ENCODE results near the gene VWC2L.
A peak's percentile ranks its signal among the peaks of the same experiment; 100 is the strongest.

The VWC2L gene

GRCh38 chr2:214519258-214519818 is 108.5 kb downstream of the VWC2L start:
- H3K4me3 ChIP-seq (ENCODE audit: low read depth, low read length): no peak overlapping the region
- no peak for TF ChIP-seq CTCF (IDR thresholded peaks at IDR 0.05; ENCODE audit: insufficient read depth, low read depth, low read length, missing control alignments)
- DNase-seq (ENCODE audit: low read depth): peak; percentile 49

- no peak for TF ChIP-seq CTCF (IDR thresholded peaks at IDR 0.05; ENCODE audit: insufficient read depth, low read depth, low read length, missing control alignments)
- H3K4me3 ChIP-seq (ENCODE audit: low read depth, low read length): no peak overlapping the region
- DNase-seq (ENCODE audit: low read depth): no peak
Measured at GRCh38 chr2:214529021-214529420, 118.2 kb downstream of the VWC2L start.

- no peak for DNase-seq (ENCODE audit: low read depth)
- no peak overlapping the region for H3K4me3 ChIP-seq (ENCODE audit: low read depth, low read length)
- TF ChIP-seq CTCF (IDR thresholded peaks at IDR 0.05; ENCODE audit: insufficient read depth, low read depth, low read length, missing control alignments): no peak
Measured at GRCh38 chr2:214529514-214529913, 118.7 kb downstream of the VWC2L start.

GRCh38 chr2:214533541-214533940 is 122.7 kb downstream of the VWC2L start:
- no peak overlapping the region for H3K4me3 ChIP-seq (ENCODE audit: low read depth, low read length)
- no peak for TF ChIP-seq CTCF (IDR thresholded peaks at IDR 0.05; ENCODE audit: insufficient read depth, low read depth, low read length, missing control alignments)
- DNase-seq (ENCODE audit: low read depth): no peak

- no peak overlapping the region for H3K4me3 ChIP-seq (ENCODE audit: low read depth, low read length)
- no peak for DNase-seq (ENCODE audit: low read depth)
- no peak for TF ChIP-seq CTCF (IDR thresholded peaks at IDR 0.05; ENCODE audit: insufficient read depth, low read depth, low read length, missing control alignments)
Measured at GRCh38 chr2:214536625-214537024, 125.8 kb downstream of the VWC2L start.

GRCh38 chr2:214537929-214538328 is 127.1 kb downstream of the VWC2L start:
- no peak for DNase-seq (ENCODE audit: low read depth)
- H3K4me3 ChIP-seq (ENCODE audit: low read depth, low read length): no peak overlapping the region
- no peak for TF ChIP-seq CTCF (IDR thresholded peaks at IDR 0.05; ENCODE audit: insufficient read depth, low read depth, low read length, missing control alignments)

- TF ChIP-seq CTCF (IDR thresholded peaks at IDR 0.05; ENCODE audit: insufficient read depth, low read depth, low read length, missing control alignments): no peak
- no peak for DNase-seq (ENCODE audit: low read depth)
- H3K4me3 ChIP-seq (ENCODE audit: low read depth, low read length): no peak overlapping the region
Measured at GRCh38 chr2:214542295-214542694, 131.4 kb downstream of the VWC2L start.

All from GM12865 (cell line).